ENCODE data around the gene SH3RF3. TPM values are rescaled to one million over a fixed set of nuclear protein-coding genes. Genes with fewer than 3 reads are reported as not detected.

SH3RF3 gene
- total RNA-seq, 1 experiment from 2014 or later: 1.0 TPM

GRCh38 chr2:109395494-109396201 lies 266.6 kb downstream of the SH3RF3 start:
- DNase-seq (ENCODE audit: low spot score) (no peak), ATAC-seq (no peak)
- ChIA-PET POLR2A (no interaction called here), CTCF (no interaction called here)
- Mint-ChIP-seq H3K27ac (no peak overlapping the region), H3K36me3 (no peaks in the 10 kb centered on the region), H3K9me3 (no peaks in the 10 kb centered on the region), H3K4me3 (no peak overlapping the region), H3K27me3 (ENCODE audit: low read depth) (no peaks in the 10 kb centered on the region), H3K4me1 (peaks cover 6% of the 10 kb centered on the region; the same call in 1 of the 2 replicates)
- TF ChIP-seq ESRRA (CRISPR knock-in tag; IDR thresholded peaks at IDR 0.05; ENCODE audit: borderline replicate concordance) (no peak), HMGA2 (CRISPR knock-in tag; IDR thresholded peaks at IDR 0.05) (no peak), ARID4B (CRISPR knock-in tag; IDR thresholded peaks at IDR 0.05; ENCODE audit: borderline replicate concordance) (no peak), TP53 (CRISPR knock-in tag; IDR thresholded peaks at IDR 0.05) (no peak), IRF2 (CRISPR knock-in tag; IDR thresholded peaks at IDR 0.05; ENCODE audit: borderline replicate concordance, low read depth) (no peak), FOXP1 (CRISPR knock-in tag; IDR thresholded peaks at IDR 0.05; ENCODE audit: borderline replicate concordance) (no peak), MYBL2 (CRISPR knock-in tag; IDR thresholded peaks at IDR 0.05) (no peak)
- TF ChIP-seq, protein P1, sequence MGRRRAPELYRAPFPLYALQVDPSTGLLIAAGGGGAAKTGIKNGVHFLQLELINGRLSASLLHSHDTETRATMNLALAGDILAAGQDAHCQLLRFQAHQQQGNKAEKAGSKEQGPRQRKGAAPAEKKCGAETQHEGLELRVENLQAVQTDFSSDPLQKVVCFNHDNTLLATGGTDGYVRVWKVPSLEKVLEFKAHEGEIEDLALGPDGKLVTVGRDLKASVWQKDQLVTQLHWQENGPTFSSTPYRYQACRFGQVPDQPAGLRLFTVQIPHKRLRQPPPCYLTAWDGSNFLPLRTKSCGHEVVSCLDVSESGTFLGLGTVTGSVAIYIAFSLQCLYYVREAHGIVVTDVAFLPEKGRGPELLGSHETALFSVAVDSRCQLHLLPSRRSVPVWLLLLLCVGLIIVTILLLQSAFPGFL (CRISPR knock-in tag; IDR thresholded peaks at IDR 0.05; ENCODE audit: borderline replicate concordance): no peak

DNA sequence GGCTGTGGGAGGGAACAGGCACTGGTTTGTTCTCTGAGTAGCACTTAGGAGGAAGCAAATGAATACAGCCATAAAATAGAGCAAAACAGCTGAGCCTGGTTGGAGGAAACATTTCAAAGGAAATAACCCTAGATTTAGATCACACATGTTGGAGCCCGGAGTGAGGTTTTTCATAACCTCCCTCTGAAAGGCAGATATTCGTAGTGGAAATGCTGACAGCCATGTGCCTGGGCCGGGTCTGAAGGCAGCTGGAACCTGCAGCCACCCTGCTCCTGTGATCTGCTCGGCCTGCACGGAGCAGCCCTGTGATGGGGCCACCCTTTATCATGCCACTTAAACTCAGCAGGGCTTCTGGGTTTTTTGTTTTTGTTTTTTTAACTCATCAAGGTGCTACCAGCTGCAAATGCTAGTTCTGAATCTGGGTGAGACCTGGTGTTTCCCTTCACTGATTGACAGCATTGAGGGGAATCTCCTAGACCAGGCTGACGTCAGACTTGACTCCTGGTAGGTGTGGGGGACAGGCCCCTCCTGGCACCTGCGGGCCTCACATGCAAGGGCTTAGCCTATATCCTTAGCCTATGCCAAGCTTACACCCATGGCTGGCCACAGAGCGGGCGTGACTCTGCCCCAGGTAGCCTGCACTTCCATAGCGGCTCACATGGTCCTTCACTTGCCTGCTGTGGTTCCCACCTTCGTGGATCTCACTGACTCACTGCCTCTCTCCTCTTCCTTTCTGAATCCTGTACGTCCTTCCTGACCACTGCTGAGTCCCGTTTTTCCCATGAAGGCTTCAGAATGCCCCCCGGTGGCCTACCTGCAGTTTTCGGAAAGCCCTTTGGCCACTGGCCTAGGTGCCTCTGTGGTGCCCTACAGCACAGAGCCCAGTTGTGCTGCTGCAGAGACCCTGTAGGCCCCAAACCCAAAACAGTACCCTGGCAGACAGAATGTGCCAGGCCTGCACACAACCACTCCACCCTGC lies 267.5 kb downstream of the SH3RF3 start:
- no peaks in the 10 kb centered on the region for H3K9me3 Mint-ChIP-seq
- H3K4me1 Mint-ChIP-seq: peaks cover 6% of the 10 kb centered on the region; the same call in 1 of the 2 replicates
- ATAC-seq: peak; percentile 60
- no peak overlapping the region for H3K4me3 Mint-ChIP-seq
- peak; percentile 23 for DNase-seq (ENCODE audit: low spot score)
- H3K27me3 Mint-ChIP-seq (ENCODE audit: low read depth): no peaks in the 10 kb centered on the region
- no peak overlapping the region for H3K27ac Mint-ChIP-seq
- no peaks in the 10 kb centered on the region for H3K36me3 Mint-ChIP-seq
- CTCF ChIA-PET: interaction anchor here (0.9 kb wide), 1 partner anchor 11 kb away, joined by 3 read pairs; no protein-coding TSS in a partner anchor
- POLR2A ChIA-PET: no interaction called here
- TF ChIP-seq GABPB1 (CRISPR knock-in tag; IDR thresholded peaks at IDR 0.05) (no peak), JUN (CRISPR knock-in tag; IDR thresholded peaks at IDR 0.05) (no peak), ZNF219 (CRISPR knock-in tag; IDR thresholded peaks at IDR 0.05; ENCODE audit: borderline replicate concordance) (no peak), ESRRA (CRISPR knock-in tag; IDR thresholded peaks at IDR 0.05; ENCODE audit: borderline replicate concordance) (no peak), TEAD1 (CRISPR knock-in tag; IDR thresholded peaks at IDR 0.05) (no peak), TEAD4 (CRISPR knock-in tag; IDR thresholded peaks at IDR 0.05) (no peak), ZNF425 (CRISPR knock-in tag; conservative IDR thresholded peaks at IDR 0.05) (no peak), ZMAT4 (CRISPR knock-in tag; IDR thresholded peaks at IDR 0.05) (no peak), ZNF138 (CRISPR knock-in tag; conservative IDR thresholded peaks at IDR 0.05) (no peak), AFF4 (CRISPR knock-in tag; IDR thresholded peaks at IDR 0.05; ENCODE audit: borderline replicate concordance) (no peak), HMGXB4 (CRISPR knock-in tag; IDR thresholded peaks at IDR 0.05) (no peak)

Measured in WTC11 (cell line).